ENCODE measurements around the gene COPG2. TPM values are rescaled to one million over a fixed set of nuclear protein-coding genes. Genes with fewer than 3 reads are reported as not detected.
"Not testable (repeated sequence)": the region's sequence is repeated elsewhere in the genome, so short reads cannot be mapped to it uniquely, and the experiment has no call there.

COPG2 gene
- total RNA-seq, 2 donors from 2014 or later, result 12.2 to 12.4 TPM

GRCh38 chr7:130585932-130586331 is 82.6 kb downstream of the COPG2 start:
- intact Hi-C loops (cut with DNase I), result not testable (repeated sequence)

GRCh38 chr7:130575110-130575509 is 93.4 kb downstream of the COPG2 start:
- not testable (repeated sequence) for DNase-seq (ENCODE audit: low spot score)
- intact Hi-C loops (cut with DNase I), result loop anchor here in 1 of 2 donors (5.0 kb wide), 1 partner anchor 313 kb away; no protein-coding TSS in a partner anchor

More at GRCh38 chr7:130585932-130586331, 82.6 kb downstream of the COPG2 start:
- DNase-seq (ENCODE audit: low spot score), result not testable (repeated sequence)

GRCh38 chr7:130570144-130570543 is 98.4 kb downstream of the COPG2 start:
- DNase-seq (ENCODE audit: low spot score); intact Hi-C loops (cut with DNase I): not testable (repeated sequence)

GRCh38 chr7:130566898-130567280 is 101.7 kb downstream of the COPG2 start:
- intact Hi-C loops (cut with DNase I), result no loop called here
- no peak for DNase-seq (ENCODE audit: low spot score)

GRCh38 chr7:130566168-130566897 is 102.2 kb downstream of the COPG2 start:
- intact Hi-C loops (cut with DNase I), result no loop called here
- peak; percentile 76 for DNase-seq (ENCODE audit: low spot score)

GRCh38 chr7:130560972-130561371 is 107.6 kb downstream of the COPG2 start:
- intact Hi-C loops (cut with DNase I), result no loop called here
- no peak for DNase-seq (ENCODE audit: low spot score)

- DNase-seq (ENCODE audit: low spot score), result no peak
- intact Hi-C loops (cut with DNase I), result no loop called here
Measured at GRCh38 chr7:130559184-130559583, 109.4 kb downstream of the COPG2 start.

- intact Hi-C loops (cut with DNase I), result no loop called here
- DNase-seq (ENCODE audit: low spot score), result no peak
Measured at GRCh38 chr7:130554481-130554880, 114.1 kb downstream of the COPG2 start.

- DNase-seq (ENCODE audit: low spot score), result no peak
Measured at GRCh38 chr7:130553398-130554029, 115.0 kb downstream of the COPG2 start.

GRCh38 chr7:130544356-130544755 is 124.2 kb downstream of the COPG2 start:
- intact Hi-C loops (cut with DNase I), result no loop called here
- DNase-seq (ENCODE audit: low spot score), result no peak

More at GRCh38 chr7:130553398-130554029, 115.0 kb downstream of the COPG2 start:
- intact Hi-C loops (cut with DNase I), result no loop called here

- no peak for DNase-seq (ENCODE audit: low spot score)
Measured at GRCh38 chr7:130543487-130544010, 125.0 kb downstream of the COPG2 start.

GRCh38 chr7:130542297-130542696 is 126.3 kb downstream of the COPG2 start:
- intact Hi-C loops (cut with DNase I); DNase-seq (ENCODE audit: low spot score): not testable (repeated sequence)

More at GRCh38 chr7:130543487-130544010, 125.0 kb downstream of the COPG2 start:
- intact Hi-C loops (cut with DNase I), result no loop called here

GRCh38 chr7:130541287-130541686 is 127.3 kb downstream of the COPG2 start:
- intact Hi-C loops (cut with DNase I); DNase-seq (ENCODE audit: low spot score): not testable (repeated sequence)

- intact Hi-C loops (cut with DNase I); DNase-seq (ENCODE audit: low spot score): not testable (repeated sequence)
Measured at GRCh38 chr7:130537894-130538293, 130.7 kb downstream of the COPG2 start.

GRCh38 chr7:130529417-130529816 is 139.1 kb downstream of the COPG2 start:
- no peak for DNase-seq (ENCODE audit: low spot score)
- intact Hi-C loops (cut with DNase I), result no loop called here

- DNase-seq (ENCODE audit: low spot score); intact Hi-C loops (cut with DNase I): not testable (repeated sequence)
Measured at GRCh38 chr7:130527752-130528355, 140.7 kb downstream of the COPG2 start.

- no peak for DNase-seq (ENCODE audit: low spot score)
- intact Hi-C loops (cut with DNase I), result no loop called here
Measured at GRCh38 chr7:130524628-130525027, 143.9 kb downstream of the COPG2 start.

GRCh38 chr7:130523519-130524125 is 144.9 kb downstream of the COPG2 start:
- DNase-seq (ENCODE audit: low spot score); intact Hi-C loops (cut with DNase I): not testable (repeated sequence)

GRCh38 chr7:130521258-130521951 is 147.1 kb downstream of the COPG2 start:
- intact Hi-C loops (cut with DNase I), result no loop called here

More at GRCh38 chr7:130521258-130521951, 147.1 kb downstream of the COPG2 start:
- DNase-seq (ENCODE audit: low spot score), result no peak

Measured in posterior vena cava (tissue), 2 donors.